Osteocyte (in vitro differentiated cells): ENCODE results near the gene TEX13D. TPM values are rescaled to one million over a fixed set of nuclear protein-coding genes. Genes with fewer than 3 reads are reported as not detected.

Source experiments
- DNase-seq: peaks from one replicate; pipeline ENCODE4 v3.0.0; 2021; ENCODE audit warnings: mixed read lengths; ENCODE audit not compliant: unreplicated experiment; ENCODE audit errors: extremely low spot score
- H3K27ac Mint-ChIP-seq: one replicate; pipeline ENCODE4 v1.8.0; 2021; ENCODE audit warnings: mild to moderate bottlenecking, mixed read lengths; ENCODE audit not compliant: unreplicated experiment
- H3K27me3 Mint-ChIP-seq: one replicate; pipeline ENCODE4 v1.8.0; 2021; ENCODE audit warnings: mixed read lengths; ENCODE audit not compliant: unreplicated experiment
- H3K36me3 Mint-ChIP-seq: one replicate; pipeline ENCODE4 v1.8.0; 2021; ENCODE audit warnings: mixed read lengths; ENCODE audit not compliant: unreplicated experiment
- H3K4me1 Mint-ChIP-seq: one replicate; pipeline ENCODE4 v1.8.0; 2021; ENCODE audit warnings: mixed read lengths; ENCODE audit not compliant: unreplicated experiment
- H3K4me3 Mint-ChIP-seq: one replicate; pipeline ENCODE4 v1.8.0; 2021; ENCODE audit warnings: mild to moderate bottlenecking, moderate library complexity, mixed read lengths; ENCODE audit not compliant: unreplicated experiment
- H3K9me3 Mint-ChIP-seq: one replicate; pipeline ENCODE4 v1.8.0; 2021; ENCODE audit warnings: mixed read lengths; ENCODE audit not compliant: unreplicated experiment
- CTCF ChIP-seq: fragments of 200-600 bp; sonication (generic); IDR thresholded peaks from 2 replicates; pipeline ENCODE4 v1.5.0; 2021; ENCODE audit warnings: antibody characterized with exemption, mild to moderate bottlenecking, moderate library complexity
- total RNA-seq: library from RNA; stranded (reverse); gene quantifications from 2 replicates; pipeline ENCODE4 v1.2.1, GENCODE V29; 2021

TEX13D gene
- total RNA-seq, 1 donor from 2014 or later, result not detected

- Mint-ChIP-seq H3K27me3 (peaks cover 14% of the 10 kb centered on the region), H3K27ac (no peak overlapping the region), H3K36me3 (no peaks in the 10 kb centered on the region), H3K9me3 (no peaks in the 10 kb centered on the region), H3K4me3 (no peak overlapping the region), H3K4me1 (peaks cover 9% of the 10 kb centered on the region)
- TF ChIP-seq CTCF, result no peak
- DNase-seq, result no peak
Observed at GRCh38 chrX:124383354-124383753, 50.9 kb downstream of the TEX13D start.

- H3K36me3 Mint-ChIP-seq, result no peaks in the 10 kb centered on the region
- peaks cover 19% of the 10 kb centered on the region for H3K27me3 Mint-ChIP-seq
- H3K4me3 Mint-ChIP-seq, result no peak overlapping the region
- H3K9me3 Mint-ChIP-seq, result no peaks in the 10 kb centered on the region
- H3K27ac Mint-ChIP-seq, result no peak overlapping the region
- H3K4me1 Mint-ChIP-seq, result no peaks in the 10 kb centered on the region
- TF ChIP-seq CTCF, result no peak
- no peak for DNase-seq
Observed at GRCh38 chrX:124386401-124386800, 53.9 kb downstream of the TEX13D start.

Other genes starting within 250 kb of the TEX13D start
- gene SH2D1A, start 13.9 kb downstream of the TEX13D start, total RNA-seq, result 0.21 TPM in 1 of 2 replicates, not detected in the other